ENCODE data around the gene SLC35E2B.
"Not testable (repeated sequence)": the region's sequence is repeated elsewhere in the genome, so short reads cannot be mapped to it uniquely, and the experiment has no call there.

SLC35E2B gene

DNA sequence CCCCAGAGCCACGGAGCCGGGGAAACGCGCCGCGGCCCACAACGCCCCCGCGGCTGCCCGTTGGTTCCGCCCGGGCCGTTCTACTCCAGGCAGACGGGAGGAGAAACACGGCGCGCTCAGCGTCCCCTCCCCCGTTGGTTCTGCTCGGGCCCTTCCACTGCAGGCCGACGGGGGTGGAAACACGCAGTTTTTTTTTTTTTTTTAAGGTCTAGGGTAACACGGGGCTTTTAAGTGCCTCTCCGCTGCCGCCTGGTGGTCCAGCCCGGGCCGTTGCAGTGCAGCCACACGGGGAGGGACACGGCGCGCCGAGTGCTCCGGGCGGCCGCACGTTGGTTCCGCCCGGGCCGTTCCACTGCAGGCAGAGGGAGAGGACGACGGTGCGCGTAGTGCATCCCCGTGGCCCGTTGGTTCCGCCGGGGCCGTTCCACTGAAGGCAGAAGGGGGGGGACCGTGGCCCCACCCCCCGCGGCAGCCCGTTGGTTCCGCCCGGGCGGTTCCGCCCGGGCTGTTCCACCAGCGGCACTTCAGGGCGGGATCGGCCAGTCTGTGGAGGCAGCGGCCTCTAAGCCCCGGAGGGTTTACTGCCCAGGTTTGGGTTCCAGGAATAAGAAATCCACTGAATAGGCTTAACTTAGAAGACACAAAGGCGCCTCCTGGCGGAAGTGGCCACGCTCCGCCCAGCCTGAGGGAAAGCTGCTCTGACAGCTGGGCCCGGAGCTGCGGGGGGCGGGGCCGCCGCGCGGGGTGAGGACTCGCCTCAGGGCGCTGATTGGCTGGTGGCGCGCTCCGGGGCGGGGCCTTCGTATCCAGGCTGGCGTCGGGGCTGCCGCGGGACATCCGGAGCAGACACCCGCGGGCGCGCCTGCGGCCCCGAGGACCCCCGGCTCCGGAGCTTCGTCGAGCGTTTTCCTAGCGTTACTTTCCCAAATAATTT is at the start of gene SLC35E2B:
SLC35E2B (minus strand) TSS at position 82 of the 934 bp plus-strand sequence. CDS start 16,096 bp downstream, outside the sequence.
- DNase-seq (ENCODE audit: low read depth in 2 of 2): peak; percentile 91 to 93

DNA sequence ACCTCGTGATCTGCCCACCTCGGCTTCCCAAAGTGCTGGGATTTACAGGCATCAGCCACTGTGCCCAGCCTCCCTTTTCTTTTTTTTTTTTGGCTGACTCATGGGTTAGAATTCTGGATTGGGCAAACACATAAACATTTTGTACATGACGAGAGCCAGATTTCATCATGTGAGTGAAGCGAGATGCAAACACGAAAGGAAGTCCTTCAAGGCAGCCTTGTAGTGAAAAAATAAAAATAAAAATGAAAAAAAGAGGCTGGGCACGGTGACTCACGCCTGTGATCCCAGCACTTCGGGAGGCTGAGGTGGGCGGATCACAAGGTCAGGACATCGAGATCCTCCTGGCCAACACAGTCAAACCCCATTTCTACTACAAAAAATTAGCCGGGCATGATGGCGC is 48.4 kb upstream of the SLC35E2B start:
- DNase-seq (ENCODE audit: low read depth in 2 of 2): not testable (repeated sequence)

DNA sequence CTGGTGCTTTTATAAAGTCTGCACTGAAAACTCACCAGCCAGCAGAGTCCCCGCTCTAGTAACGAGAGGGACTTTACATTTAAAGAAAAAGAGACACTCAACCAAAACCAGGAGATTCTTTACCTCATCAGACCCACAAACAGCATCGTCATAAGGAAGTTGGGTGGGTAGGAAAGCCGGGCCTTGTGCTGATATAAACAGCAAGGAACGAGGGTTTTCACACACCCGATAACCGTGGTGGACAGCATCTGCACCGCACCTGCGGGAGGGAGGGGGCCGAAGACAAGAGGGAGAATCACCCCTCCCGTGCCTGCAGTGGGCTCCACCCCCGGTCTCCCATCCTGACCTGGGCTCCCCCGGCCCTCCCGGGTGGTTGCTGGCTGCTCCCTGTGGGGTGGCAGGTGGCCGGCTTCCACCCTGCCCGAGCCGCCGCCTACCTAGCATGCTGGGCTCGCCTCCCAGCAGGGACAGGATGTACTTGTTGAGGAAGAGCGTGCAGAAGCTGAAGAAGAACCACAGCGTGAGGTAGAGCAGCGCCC is 46.3 kb upstream of the SLC35E2B start:
- DNase-seq (ENCODE audit: low read depth in 2 of 2): not testable (repeated sequence)

DNA sequence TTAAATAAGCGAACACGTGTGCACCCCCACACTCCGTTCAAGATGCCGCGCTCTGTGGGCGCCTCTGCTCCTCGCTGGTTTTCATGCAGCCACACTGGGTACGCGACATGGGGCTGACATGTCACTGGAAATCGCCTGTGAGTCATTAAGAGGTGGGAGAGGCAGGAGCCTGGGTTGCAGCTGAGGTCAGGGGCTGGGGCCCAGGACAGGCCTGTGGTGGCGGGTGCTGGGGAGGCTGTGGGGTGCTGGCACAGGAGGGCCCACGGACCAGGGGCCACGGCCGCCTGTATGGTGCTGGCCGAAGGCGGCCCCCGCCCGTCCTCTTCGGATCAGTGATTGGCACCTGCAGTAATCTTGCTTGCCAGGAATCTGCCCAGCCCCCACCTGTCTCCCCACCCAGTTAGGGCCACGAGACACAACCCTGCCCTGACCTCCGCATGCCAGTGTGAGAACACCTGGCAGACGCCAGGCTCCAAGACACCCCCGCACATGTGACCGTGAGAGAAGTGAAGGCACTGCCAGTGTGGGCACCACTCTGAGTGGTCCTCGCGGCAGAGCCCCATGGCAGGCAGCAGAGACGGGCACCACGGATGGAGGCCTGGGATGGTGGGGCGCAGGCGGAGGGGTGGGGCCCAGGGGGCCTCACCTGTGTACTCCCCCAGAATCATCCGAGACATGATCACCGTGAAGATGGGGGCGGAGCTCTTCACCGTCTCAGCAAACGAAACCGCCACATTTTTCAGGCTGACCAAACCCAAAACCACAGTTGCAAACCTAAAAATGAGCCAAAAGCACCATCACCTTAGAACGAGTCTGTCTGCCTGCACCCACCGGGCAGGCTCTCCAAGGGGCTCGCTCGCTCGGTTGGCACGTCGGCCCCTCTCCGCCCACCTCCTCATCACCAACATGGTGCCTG is 45.3 kb upstream of the SLC35E2B start:
- not testable (repeated sequence) for DNase-seq (ENCODE audit: low read depth in 2 of 2)

DNA sequence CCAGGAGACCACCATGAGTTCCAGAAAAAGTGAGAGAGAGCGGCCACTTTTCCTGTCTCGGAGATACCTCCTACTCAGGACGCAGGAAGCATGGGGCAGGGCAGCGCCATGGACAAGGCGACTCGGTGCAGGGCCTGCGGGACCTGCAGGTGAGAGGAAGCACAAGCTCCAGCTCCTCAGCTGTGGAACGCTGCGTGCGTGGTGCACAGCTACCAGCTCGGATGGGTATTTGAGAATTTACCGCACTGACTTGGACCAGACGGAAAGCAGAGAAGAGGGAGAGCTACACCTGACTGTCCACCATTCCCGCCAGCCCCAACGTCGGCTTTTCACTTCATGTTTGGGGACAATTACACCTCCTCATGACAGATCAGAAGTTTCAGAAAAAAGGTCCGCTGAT is 39.8 kb upstream of the SLC35E2B start:
- DNase-seq (ENCODE audit: low read depth in 2 of 2): no peak

DNA sequence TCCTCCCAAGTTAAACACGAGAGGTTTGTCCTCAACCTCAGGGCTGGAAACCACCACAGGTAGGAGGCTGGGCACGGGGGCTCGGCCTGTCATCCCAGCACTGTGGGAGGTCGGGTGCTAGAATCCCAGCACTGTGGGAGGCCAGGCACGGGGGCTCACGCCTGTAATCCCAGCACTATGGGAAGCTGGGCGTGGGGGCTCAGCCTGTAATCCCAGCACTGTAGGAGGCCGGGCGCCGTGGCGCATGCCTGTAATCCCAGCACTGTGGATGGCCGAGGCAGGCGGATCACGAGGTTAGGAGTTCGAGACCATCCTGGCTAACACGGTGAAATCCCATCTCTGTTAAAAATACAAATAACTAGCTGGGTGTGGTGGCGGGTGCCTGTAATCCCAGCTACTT is 38.3 kb upstream of the SLC35E2B start:
- DNase-seq (ENCODE audit: low read depth in 2 of 2): no peak

DNA sequence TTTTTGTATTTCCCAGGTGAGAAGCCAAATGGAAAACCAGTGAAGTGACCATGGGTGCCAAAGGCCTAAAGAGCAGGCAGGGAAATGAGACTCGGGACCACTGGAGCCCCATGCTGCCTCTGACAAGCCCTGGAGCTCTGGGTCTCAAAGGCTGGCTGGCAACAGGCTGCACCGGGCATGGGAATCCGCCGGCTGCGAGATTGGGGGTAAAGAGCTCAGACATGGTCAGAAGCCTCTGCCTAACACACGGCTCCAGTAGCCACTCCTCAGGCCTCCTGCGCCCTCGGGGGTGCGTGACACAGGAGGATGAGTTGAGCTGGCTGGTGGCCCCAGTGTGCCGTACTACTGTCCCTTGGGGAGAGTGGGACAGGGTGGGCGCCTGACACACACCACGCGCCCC is 37.6 kb upstream of the SLC35E2B start:
- DNase-seq (ENCODE audit: low read depth in 2 of 2): not testable (repeated sequence)

DNA sequence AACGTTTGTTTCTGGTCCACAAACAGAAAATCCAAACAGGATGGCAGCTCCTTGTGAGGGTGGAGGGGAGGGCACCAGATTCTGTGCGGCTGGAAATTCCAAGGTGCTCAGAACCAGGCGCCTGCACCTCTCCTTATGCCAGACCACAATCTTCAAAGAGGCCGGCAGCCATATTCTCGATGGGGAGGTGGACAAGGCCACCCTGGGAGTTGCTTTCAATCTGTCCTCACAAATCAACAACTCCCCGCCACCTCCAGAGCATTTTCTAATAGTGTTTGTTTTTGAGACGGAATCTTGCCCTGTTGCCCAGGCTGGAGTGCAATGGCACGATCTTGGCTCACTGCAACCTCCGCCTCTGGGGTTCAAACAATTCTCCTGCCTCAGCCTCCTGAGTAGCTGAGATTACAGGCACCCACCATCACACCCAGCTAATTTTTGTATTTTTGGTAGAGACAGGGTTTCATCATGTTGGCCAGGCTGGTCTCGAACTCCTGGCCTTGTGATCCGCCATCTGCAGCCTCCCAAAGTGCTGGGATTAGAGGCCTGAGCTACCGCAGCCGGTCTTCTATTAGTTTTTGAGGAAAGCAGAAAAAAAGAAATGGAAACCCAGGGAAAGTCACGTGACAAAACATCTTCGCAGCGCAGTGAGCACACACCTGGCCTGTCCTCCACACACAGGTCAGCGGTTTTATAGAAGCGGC is 36.7 kb upstream of the SLC35E2B start:
- not testable (repeated sequence) for DNase-seq (ENCODE audit: low read depth in 2 of 2)

DNA sequence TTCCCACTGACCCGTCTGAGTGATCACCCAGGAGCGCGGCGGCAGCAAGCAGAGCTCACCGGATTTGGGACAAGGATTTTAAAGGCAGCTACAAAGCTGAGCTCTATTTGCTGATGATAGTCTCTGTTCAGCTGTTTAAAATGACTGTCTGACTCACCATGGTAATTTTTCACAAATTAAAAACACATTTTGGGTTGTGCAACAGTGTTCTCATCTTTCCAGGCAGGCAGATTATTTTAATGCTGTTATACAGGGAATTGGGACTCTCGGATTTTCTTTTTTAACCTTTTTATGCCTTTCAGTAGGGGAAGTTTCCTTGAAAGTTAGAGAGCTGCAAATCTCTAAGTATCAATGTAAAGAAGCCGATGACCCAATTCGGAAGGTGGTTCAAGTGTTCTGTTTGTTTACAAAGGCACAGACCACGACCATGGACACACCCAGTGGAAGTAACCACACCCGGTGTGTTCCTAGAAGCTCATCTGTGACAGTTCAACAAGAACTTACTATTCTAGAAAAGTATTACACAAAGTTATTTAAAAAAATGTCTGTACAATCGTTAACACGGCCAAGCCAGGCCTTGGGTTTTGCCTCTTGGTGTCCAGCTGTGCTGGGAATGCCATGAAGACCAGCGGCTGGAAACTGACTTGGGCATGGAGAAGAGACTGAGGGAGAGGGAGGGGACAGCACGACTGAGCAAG is 35.9 kb upstream of the SLC35E2B start:
- not testable (repeated sequence) for DNase-seq (ENCODE audit: low read depth in 2 of 2)

DNA sequence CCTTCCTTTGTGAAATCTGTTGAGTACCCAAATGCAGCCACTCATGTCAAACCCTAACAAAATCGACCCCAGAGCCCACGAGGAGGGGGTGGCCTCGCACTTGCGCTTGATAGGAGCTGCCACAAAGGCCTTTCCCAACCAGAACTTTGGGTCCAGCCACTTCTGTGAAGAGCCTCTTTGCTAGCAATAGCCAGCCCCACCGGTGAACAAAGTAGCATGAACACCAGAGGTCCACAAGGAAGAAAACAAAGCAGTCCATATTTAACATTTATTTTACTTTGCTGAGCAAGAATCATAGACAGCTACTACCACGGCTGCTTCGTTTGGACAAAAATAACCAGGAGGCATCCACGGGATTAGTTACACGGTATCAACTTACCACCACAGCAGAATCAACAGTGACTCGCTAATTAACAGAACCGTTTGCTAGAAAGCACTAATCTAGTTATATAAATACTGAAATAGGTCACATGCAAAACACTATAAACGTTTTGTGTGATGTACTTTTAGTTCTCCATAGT is 34.6 kb upstream of the SLC35E2B start:
- DNase-seq (ENCODE audit: low read depth in 2 of 2): not testable (repeated sequence)

DNA sequence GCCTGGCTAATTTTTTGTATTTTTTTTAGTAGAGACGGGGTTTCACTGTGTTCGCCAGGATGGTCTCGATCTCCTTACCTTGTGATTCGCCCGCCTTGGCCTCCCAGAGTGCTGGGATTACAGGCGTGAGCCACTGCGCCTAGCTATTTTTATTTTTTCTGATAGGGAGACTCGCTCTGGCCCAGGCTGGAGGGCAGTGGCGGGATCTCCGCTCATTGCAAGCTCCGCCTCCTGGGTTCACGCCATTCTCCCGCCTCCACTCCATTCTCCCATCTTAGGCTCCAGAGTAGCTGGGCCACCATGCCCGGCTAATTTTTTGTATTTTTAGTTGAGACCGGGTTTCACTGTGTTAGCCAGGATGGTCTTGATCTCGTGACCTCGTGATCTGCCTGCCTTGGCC is 33.5 kb upstream of the SLC35E2B start:
- not testable (repeated sequence) for DNase-seq (ENCODE audit: low read depth in 2 of 2)

DNA sequence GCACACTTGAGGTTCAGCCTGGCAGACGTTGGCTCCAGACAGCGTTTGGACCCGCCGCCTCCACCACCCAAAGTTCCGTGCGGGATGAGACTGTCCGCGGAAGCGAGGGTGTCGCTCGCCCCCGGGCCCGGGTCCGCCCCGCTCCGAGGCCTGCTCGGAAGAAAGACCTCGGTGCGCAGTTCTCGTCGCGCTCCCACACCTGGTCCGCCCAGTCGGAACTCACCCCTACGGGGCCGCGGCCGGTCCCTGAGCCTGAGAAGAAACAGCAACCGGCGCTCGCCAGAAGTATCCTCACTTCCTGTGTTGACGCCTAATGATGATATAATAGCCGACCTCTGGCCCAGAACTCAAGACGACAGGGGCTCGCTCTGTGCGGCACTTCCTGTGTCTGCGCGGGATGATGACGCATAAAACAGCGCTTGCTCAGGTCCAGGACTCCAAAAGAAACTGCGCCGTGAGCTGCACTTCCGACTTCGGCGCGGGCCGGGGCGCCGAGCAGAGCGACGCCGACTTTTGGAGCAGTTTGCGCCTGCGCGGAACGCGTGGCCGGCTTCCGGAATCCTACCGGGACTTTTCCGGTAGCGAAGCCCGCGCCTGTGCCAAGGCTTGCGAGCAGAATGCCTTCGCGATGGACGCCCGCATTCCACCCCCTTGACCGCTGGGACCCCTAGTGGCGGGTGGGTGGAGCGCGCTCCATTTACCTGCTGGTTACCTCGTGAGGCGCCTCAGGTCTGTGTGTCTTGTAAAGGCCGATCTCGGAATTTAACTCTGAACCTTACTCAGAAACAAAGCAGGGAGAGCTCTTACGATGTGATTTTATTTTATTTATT is 31.7 kb upstream of the SLC35E2B start, which contains the start of gene CDK11A:
CDK11A (minus strand) TSS at position 323 of the 830 bp plus-strand sequence. CDS start 1,539 bp downstream, outside the sequence.
- peak; percentile 96 to 99 for DNase-seq (ENCODE audit: low read depth in 2 of 2)

DNA sequence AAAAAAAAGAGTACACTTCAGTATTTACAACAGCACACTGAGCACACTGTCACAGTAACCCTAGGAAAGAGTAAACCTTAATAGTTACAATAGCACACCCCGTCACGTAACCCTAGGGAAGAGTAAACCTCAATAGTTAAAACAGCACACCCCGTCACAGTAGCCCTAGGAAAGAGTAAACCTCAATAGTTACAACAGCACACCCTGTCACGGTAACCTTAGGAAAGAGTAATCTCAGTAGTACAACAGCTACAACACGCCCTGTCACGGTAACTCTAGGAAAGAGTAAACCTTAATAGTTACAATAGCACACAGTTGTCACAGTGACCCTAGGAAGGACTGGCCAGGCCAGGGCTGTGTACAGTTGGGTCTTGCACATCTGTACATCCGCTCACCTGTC is 28.6 kb upstream of the SLC35E2B start:
- DNase-seq (ENCODE audit: low read depth in 2 of 2): no peak

DNA sequence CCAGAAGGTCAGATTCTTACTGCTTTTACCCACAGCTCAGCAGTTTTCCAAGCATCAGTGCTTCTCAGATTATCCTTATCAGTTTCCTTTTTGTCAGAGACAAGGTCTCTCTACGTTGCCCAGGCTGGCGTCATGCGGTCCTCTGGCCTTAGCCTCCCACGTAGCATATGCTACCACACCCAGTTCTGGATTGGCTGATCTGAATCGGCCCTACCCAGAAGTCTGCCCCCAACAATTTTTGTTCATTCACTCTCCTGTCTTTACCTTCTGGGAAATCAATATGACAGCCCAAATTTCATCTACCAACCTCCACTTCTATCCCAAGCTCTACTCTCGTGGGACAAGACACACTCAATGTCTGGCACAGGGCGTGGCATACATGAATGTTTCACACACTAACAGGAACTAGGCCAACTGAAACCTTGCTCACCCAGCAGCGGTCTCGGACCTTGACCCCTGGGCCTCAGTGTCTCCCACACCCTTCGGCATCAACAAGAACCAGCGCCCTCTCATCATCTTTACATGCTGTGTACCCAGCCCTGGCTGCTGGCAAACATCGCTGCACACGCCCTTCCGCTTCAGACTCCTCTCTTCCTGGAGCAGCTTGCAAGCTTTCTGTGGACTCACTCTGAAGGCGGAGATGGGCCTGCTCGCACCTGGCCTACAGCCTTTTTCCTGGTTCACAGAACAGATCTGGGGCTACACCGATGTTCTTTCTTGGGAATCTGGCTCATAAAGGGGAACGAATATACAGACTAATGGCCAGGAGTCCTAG is 22.7 kb upstream of the SLC35E2B start:
- not testable (repeated sequence) for DNase-seq (ENCODE audit: low read depth in 2 of 2)

DNA sequence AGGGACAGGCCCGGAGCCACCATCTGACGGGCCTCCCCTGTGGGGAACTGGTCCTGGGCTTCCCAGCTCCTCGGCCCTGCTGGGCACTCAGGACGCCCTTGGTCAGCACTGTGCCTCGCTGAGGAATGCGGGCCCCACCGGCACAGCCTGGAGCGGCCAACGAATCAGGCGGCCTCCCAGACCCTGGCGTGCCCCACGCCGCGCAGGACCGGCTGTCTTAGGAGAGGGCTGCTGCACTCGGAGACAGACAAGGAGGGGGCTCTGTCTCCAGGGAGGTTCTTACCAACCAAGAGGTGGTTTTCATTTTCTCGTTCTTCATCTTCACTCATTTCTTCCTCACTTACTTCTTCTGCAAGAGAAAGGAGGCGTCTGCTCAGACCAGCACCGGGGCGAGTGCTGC is 15.3 kb upstream of the SLC35E2B start:
- not testable (repeated sequence) for DNase-seq (ENCODE audit: low read depth in 2 of 2)

DNA sequence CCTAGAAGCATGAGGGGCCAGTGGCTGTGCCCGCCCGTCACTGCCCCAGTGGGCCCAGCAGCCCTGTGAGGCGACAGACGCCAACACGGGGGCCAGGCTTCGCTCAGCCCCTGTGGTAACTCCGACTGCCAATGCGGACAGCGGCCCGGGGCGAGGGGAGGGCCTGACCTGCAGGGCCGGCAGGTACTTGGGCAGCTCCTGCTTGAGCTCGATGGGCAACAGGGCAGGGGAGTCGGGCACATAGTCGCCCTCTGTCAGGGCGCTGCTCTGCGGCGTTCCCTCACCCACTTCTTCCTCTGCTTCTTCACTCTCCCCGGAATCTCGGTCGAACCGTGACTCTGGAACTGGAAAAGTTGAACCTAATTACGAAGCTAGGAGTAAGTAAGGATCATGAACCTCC is 14.6 kb upstream of the SLC35E2B start:
- not testable (repeated sequence) for DNase-seq (ENCODE audit: low read depth in 2 of 2)

DNA sequence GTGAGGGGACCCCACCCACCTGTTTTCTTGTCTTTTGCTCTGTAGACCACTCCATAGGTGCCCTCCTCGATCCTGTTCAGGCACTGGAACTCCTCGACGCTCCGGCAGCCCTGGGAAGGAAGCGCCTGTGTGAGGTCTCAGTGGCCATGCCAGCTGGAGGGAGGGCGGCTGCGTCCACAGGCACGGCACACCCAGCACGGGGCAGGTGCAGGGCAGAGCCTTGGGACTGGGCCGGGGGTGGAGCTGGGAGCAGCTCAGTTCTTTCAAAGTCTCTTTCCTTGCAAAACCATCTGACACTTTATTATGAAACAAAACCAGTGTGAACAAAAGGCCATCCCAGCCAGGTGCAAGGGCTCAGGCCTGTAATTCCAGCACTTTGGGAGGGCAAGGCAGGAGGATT is 13.0 kb upstream of the SLC35E2B start:
- DNase-seq (ENCODE audit: low read depth in 2 of 2): not testable (repeated sequence)

DNA sequence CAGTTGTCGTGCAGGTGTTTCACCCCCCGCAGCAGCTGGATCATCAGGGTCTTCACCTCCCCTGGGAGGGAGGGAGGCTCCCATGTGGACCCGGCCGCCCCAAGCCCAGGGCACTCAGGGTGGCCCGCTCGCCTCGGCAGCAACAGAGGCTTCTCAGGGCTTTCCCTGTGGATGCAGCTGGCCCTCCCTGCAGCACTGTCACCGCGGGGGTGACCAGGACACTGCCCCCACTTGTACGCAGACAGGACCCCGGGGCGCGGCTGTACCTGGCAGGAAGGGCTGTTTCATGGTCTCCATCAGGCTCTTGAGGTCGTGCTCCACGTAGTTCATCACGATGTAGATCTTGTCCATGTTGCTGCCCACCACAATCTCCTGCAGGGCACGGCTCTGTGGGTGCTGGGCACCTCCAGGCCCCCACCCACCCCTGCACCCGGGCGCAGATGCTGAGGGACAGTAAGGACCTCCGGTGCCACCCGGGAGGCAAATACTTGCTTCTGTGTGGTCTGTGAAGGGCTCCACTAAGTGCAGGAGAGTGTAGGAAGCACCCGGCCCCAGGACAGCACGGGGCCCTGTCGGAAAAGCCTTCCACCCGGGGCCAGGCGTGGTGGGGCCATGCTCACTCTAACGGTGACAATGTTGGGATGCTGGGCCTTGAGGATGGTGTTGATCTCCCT is 11.8 kb upstream of the SLC35E2B start:
- DNase-seq (ENCODE audit: low read depth in 2 of 2): not testable (repeated sequence)

Measured in stimulated activated CD4-positive, alpha-beta T cell treated with anti-CD3 and anti-CD28 coated beads, Interleukin-15, amount 100 ng/mL, for 48 hours (primary cell).